ENCODE measurements around the gene HGD.

The HGD gene

DNA sequence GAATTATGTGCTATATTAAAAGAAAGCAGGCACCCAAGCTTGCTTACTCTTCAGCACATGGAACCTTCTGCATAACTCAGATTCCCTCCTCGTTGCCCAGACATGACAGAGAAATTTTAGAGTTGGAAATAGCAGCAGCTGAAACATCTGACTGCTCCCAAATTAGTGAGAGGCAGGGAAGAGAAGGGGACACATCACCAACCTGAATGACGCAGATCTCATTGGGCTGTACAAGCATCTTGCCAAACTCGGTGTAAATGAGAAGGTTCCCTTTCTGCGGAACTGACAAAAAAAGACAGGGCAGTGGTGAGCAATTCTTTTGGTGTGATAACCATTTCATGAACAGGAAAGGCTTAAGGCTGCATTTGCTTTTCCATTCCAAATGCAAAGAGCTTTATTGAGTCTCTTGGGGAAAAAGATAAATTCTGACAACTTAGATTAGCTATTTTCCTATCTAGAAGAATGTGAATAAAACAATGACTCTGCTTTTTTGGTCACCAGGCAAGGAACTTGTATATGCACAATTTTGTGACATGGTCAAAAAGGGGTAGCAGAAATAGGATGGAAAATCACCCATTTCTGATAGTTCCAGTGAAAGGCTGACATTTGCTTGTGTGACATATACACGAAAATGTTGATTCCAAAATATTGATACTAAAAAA is 35.1 kb downstream of the HGD start:
- H2BK5ac ChIP-seq (ENCODE audit: low read depth, low read length, poor library complexity, severe bottlenecking), result no peak overlapping the region
- H3K23ac ChIP-seq (ENCODE audit: low read length in 2 of 2), result no peak overlapping the region
- no peak overlapping the region for H2AFZ ChIP-seq (ENCODE audit: low read depth, low read length)
- H2BK15ac ChIP-seq (ENCODE audit: low read depth, poor library complexity, severe bottlenecking), result no peak overlapping the region
- no peak overlapping the region for H3K4me3 ChIP-seq (ENCODE audit: insufficient read depth in 1 of 2, low read depth in 1 of 2, low read length in 2 of 2)
- no peaks in the 10 kb centered on the region for H3K9me3 ChIP-seq (ENCODE audit: control insufficient read depth, low read length)
- H3K4ac ChIP-seq (ENCODE audit: low read depth in 1 of 2, low read length in 2 of 2), result no peak overlapping the region
- no peak for DNase-seq
- no peak overlapping the region for H4K8ac ChIP-seq (ENCODE audit: low read length)
- WGBS, result 88% methylated on average over 4 of the region's 5 CpGs
- no peaks in the 10 kb centered on the region for H3K36me3 ChIP-seq (ENCODE audit: control insufficient read depth in 1 of 2, insufficient read depth in 2 of 2, low read depth in 1 of 2, low read length in 2 of 2)
- H3K4me2 ChIP-seq (ENCODE audit: low read length, poor library complexity, severe bottlenecking), result no peak overlapping the region
- H3K27ac ChIP-seq (ENCODE audit: low read length, poor library complexity, severe bottlenecking), result no peak overlapping the region
- no peak overlapping the region for H3K9ac ChIP-seq (ENCODE audit: low read length)
- H3K4me1 ChIP-seq (ENCODE audit: control insufficient read depth, insufficient read depth, low read depth, low read length), result peaks cover 3% of the 10 kb centered on the region
- no peak overlapping the region for H2BK12ac ChIP-seq (ENCODE audit: low read length in 2 of 2)
- no peak overlapping the region for H3K18ac ChIP-seq (ENCODE audit: low read depth in 1 of 2, low read length in 2 of 2)
- no peaks in the 10 kb centered on the region for H3K27me3 ChIP-seq (ENCODE audit: control insufficient read depth in 1 of 2, insufficient read depth in 1 of 2, low read length in 2 of 2)
- H3K14ac ChIP-seq (ENCODE audit: low read length in 2 of 2), result no peak overlapping the region
- no peak overlapping the region for H4K91ac ChIP-seq (ENCODE audit: low read length)
- H2BK120ac ChIP-seq (ENCODE audit: low read depth, low read length), result no peak overlapping the region
- H3K79me1 ChIP-seq (replicated peaks; ENCODE audit: low read length, poor library complexity, severe bottlenecking), result no peaks in the 10 kb centered on the region
- no peak overlapping the region for H2AK5ac ChIP-seq (ENCODE audit: low read length, severe bottlenecking)

GRCh38 chr3:120645083-120645845 is 36.8 kb downstream of the HGD start:
- H2AFZ ChIP-seq (ENCODE audit: low read depth, low read length), result no peak overlapping the region
- DNase-seq, result no peak
- peaks cover 3% of the 10 kb centered on the region for H3K4me1 ChIP-seq (ENCODE audit: control insufficient read depth, insufficient read depth, low read depth, low read length)
- no peak overlapping the region for H4K91ac ChIP-seq (ENCODE audit: low read length)
- no peak overlapping the region for H2AK5ac ChIP-seq (ENCODE audit: low read length, severe bottlenecking)
- H2BK5ac ChIP-seq (ENCODE audit: low read depth, low read length, poor library complexity, severe bottlenecking), result no peak overlapping the region
- whole genome bisulfite sequencing, result 77% methylated on average over 3 of the region's 5 CpGs
- H3K4ac ChIP-seq (ENCODE audit: low read depth in 1 of 2, low read length in 2 of 2), result no peak overlapping the region
- no peaks in the 10 kb centered on the region for H3K9me3 ChIP-seq (ENCODE audit: control insufficient read depth, low read length)
- H2BK120ac ChIP-seq (ENCODE audit: low read depth, low read length), result no peak overlapping the region
- no peaks in the 10 kb centered on the region for H3K79me1 ChIP-seq (replicated peaks; ENCODE audit: low read length, poor library complexity, severe bottlenecking)
- peak overlapping the region; percentile 3 for H4K8ac ChIP-seq (ENCODE audit: low read length)
- H3K14ac ChIP-seq (ENCODE audit: low read length in 2 of 2), result peak overlapping the region in 1 of 2 experiments; percentile 70
- H3K27me3 ChIP-seq (ENCODE audit: control insufficient read depth in 1 of 2, insufficient read depth in 1 of 2, low read length in 2 of 2), result no peaks in the 10 kb centered on the region
- no peak overlapping the region for H2BK15ac ChIP-seq (ENCODE audit: low read depth, poor library complexity, severe bottlenecking)
- no peak overlapping the region for H3K9ac ChIP-seq (ENCODE audit: low read length)
- H3K36me3 ChIP-seq (ENCODE audit: control insufficient read depth in 1 of 2, insufficient read depth in 2 of 2, low read depth in 1 of 2, low read length in 2 of 2), result no peaks in the 10 kb centered on the region
- no peak overlapping the region for H3K4me3 ChIP-seq (ENCODE audit: insufficient read depth in 1 of 2, low read depth in 1 of 2, low read length in 2 of 2)
- no peak overlapping the region for H3K18ac ChIP-seq (ENCODE audit: low read depth in 1 of 2, low read length in 2 of 2)
- H3K27ac ChIP-seq (ENCODE audit: low read length, poor library complexity, severe bottlenecking), result no peak overlapping the region
- no peak overlapping the region for H3K23ac ChIP-seq (ENCODE audit: low read length in 2 of 2)
- H2BK12ac ChIP-seq (ENCODE audit: low read length in 2 of 2), result peak overlapping the region in 1 of 2 experiments; percentile 3
- H3K4me2 ChIP-seq (ENCODE audit: low read length, poor library complexity, severe bottlenecking), result no peak overlapping the region

DNA sequence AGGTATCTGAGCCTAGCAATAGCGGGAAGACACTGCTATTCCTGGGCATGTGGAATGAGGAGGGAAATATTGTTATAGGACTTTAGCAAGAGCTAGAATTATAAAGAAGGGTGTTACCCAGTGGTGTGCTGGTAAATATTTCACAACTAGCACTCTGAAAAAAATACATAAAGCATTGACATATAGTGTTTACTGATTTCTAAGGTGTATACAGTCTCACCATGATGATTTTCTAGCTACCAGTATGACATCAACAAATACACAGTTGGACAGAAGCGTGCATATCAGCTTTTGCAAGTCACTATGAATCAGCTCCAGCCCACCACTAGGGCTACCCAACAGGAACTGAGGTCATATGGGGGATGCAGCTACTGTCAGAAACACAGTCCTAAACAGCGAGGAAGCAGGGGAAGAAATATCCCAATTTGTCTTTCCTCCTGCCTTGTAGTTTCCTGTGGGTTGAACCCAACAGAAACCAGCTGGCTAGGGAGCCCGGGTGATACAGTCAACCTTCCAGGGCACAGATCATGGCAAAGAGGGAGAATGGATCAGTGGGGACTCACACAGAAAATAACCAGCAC is 39.6 kb downstream of the HGD start:
- H2AK5ac ChIP-seq (ENCODE audit: low read length, severe bottlenecking), result no peak overlapping the region
- no peaks in the 10 kb centered on the region for H3K36me3 ChIP-seq (ENCODE audit: control insufficient read depth in 1 of 2, insufficient read depth in 2 of 2, low read depth in 1 of 2, low read length in 2 of 2)
- no peaks in the 10 kb centered on the region for H3K9me3 ChIP-seq (ENCODE audit: control insufficient read depth, low read length)
- H3K14ac ChIP-seq (ENCODE audit: low read length in 2 of 2), result no peak overlapping the region
- WGBS, result 44% methylated on average over 4 of the region's 4 CpGs
- H3K9ac ChIP-seq (ENCODE audit: low read length), result no peak overlapping the region
- H2BK12ac ChIP-seq (ENCODE audit: low read length in 2 of 2), result no peak overlapping the region
- H3K4ac ChIP-seq (ENCODE audit: low read depth in 1 of 2, low read length in 2 of 2), result no peak overlapping the region
- peaks cover 3% of the 10 kb centered on the region for H3K4me1 ChIP-seq (ENCODE audit: control insufficient read depth, insufficient read depth, low read depth, low read length)
- no peak overlapping the region for H3K4me2 ChIP-seq (ENCODE audit: low read length, poor library complexity, severe bottlenecking)
- DNase-seq, result peak; percentile 81
- no peak overlapping the region for H2BK5ac ChIP-seq (ENCODE audit: low read depth, low read length, poor library complexity, severe bottlenecking)
- H2BK120ac ChIP-seq (ENCODE audit: low read depth, low read length), result no peak overlapping the region
- H3K4me3 ChIP-seq (ENCODE audit: insufficient read depth in 1 of 2, low read depth in 1 of 2, low read length in 2 of 2), result no peak overlapping the region
- H2AFZ ChIP-seq (ENCODE audit: low read depth, low read length), result no peak overlapping the region
- H4K91ac ChIP-seq (ENCODE audit: low read length), result no peak overlapping the region
- H2BK15ac ChIP-seq (ENCODE audit: low read depth, poor library complexity, severe bottlenecking), result no peak overlapping the region
- H3K79me1 ChIP-seq (replicated peaks; ENCODE audit: low read length, poor library complexity, severe bottlenecking), result no peaks in the 10 kb centered on the region
- no peak overlapping the region for H3K27ac ChIP-seq (ENCODE audit: low read length, poor library complexity, severe bottlenecking)
- no peak overlapping the region for H3K23ac ChIP-seq (ENCODE audit: low read length in 2 of 2)
- H3K18ac ChIP-seq (ENCODE audit: low read depth in 1 of 2, low read length in 2 of 2), result no peak overlapping the region
- H4K8ac ChIP-seq (ENCODE audit: low read length), result no peak overlapping the region
- no peaks in the 10 kb centered on the region for H3K27me3 ChIP-seq (ENCODE audit: control insufficient read depth in 1 of 2, insufficient read depth in 1 of 2, low read length in 2 of 2)

DNA sequence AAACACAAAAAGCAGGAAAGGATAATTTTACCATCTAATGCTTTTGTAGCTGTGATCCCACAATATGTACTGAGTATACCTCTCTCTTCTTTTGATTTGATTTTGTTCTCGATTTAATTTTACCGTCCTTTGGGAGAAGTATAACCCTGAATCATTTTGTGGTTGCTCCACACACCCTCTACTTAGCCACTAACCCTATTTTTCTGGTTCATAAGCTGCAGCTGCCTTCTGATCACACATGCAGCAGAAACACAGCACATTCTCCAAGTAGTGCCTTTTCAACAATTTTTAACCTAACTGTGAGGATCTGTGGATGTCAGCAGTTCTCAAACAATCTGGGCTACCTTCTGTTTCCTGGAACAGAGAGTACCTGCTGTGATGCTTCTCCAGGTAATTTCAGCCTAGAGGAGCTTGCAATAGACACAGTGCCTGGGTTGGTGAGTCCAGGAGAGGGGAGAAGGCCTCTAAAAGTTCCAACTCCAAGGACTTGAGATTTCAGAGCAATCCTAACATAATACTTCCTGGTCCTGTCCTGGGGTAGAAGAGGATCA is 40.3 kb downstream of the HGD start:
- no peak overlapping the region for H2BK5ac ChIP-seq (ENCODE audit: low read depth, low read length, poor library complexity, severe bottlenecking)
- no peak overlapping the region for H3K9ac ChIP-seq (ENCODE audit: low read length)
- peak overlapping the region in 1 of 2 experiments; percentile 25 for H3K4ac ChIP-seq (ENCODE audit: low read depth in 1 of 2, low read length in 2 of 2)
- no peak overlapping the region for H2AK5ac ChIP-seq (ENCODE audit: low read length, severe bottlenecking)
- whole genome bisulfite sequencing, result 97% methylated on average over 2 of the region's 2 CpGs
- no peak overlapping the region for H2BK15ac ChIP-seq (ENCODE audit: low read depth, poor library complexity, severe bottlenecking)
- no peak overlapping the region for H2BK120ac ChIP-seq (ENCODE audit: low read depth, low read length)
- H3K14ac ChIP-seq (ENCODE audit: low read length in 2 of 2), result no peak overlapping the region
- H3K23ac ChIP-seq (ENCODE audit: low read length in 2 of 2), result no peak overlapping the region
- no peak overlapping the region for H3K4me3 ChIP-seq (ENCODE audit: insufficient read depth in 1 of 2, low read depth in 1 of 2, low read length in 2 of 2)
- H3K4me2 ChIP-seq (ENCODE audit: low read length, poor library complexity, severe bottlenecking), result no peak overlapping the region
- H2BK12ac ChIP-seq (ENCODE audit: low read length in 2 of 2), result no peak overlapping the region
- peaks cover 3% of the 10 kb centered on the region for H3K4me1 ChIP-seq (ENCODE audit: control insufficient read depth, insufficient read depth, low read depth, low read length)
- H3K36me3 ChIP-seq (ENCODE audit: control insufficient read depth in 1 of 2, insufficient read depth in 2 of 2, low read depth in 1 of 2, low read length in 2 of 2), result no peaks in the 10 kb centered on the region
- DNase-seq, result no peak
- no peak overlapping the region for H2AFZ ChIP-seq (ENCODE audit: low read depth, low read length)
- no peak overlapping the region for H4K8ac ChIP-seq (ENCODE audit: low read length)
- H3K9me3 ChIP-seq (ENCODE audit: control insufficient read depth, low read length), result no peaks in the 10 kb centered on the region
- no peaks in the 10 kb centered on the region for H3K27me3 ChIP-seq (ENCODE audit: control insufficient read depth in 1 of 2, insufficient read depth in 1 of 2, low read length in 2 of 2)
- H3K18ac ChIP-seq (ENCODE audit: low read depth in 1 of 2, low read length in 2 of 2), result no peak overlapping the region
- H3K79me1 ChIP-seq (replicated peaks; ENCODE audit: low read length, poor library complexity, severe bottlenecking), result no peaks in the 10 kb centered on the region
- no peak overlapping the region for H3K27ac ChIP-seq (ENCODE audit: low read length, poor library complexity, severe bottlenecking)
- no peak overlapping the region for H4K91ac ChIP-seq (ENCODE audit: low read length)

Data from mesenchymal stem cell (in vitro differentiated cells and primary cell).